ENCODE measurements around the gene FREM2.

The FREM2 gene

DNA sequence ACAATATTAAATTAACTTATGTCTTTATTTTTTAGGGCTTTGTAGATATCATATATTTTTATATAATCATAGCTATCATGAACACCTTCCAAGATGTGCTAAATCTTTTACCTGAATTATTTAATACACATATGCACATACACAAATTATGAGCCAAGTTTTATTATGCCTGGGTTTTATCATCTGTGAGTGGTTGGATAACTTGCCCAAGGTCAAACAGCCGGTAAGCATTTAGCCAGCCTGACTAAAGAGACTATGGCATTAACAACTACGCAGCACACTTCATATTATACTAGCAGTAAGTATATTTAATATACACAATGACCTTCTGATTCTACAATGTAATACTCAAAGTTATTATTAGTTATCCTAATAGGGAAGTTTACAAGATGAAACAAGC, 132.7 kb downstream of the FREM2 start (continued):
- TF ChIP-seq HIC1 (tag by site-specific recombination; IDR thresholded peaks at IDR 0.05) (no peak), BCL11A (tag by site-specific recombination; IDR thresholded peaks at IDR 0.05; ENCODE audit: low read depth) (no peak), ZNF404 (tag by site-specific recombination; IDR thresholded peaks at IDR 0.05) (no peak), ZNF549 (tag by site-specific recombination; IDR thresholded peaks at IDR 0.05) (no peak), ZNF426 (tag by site-specific recombination; IDR thresholded peaks at IDR 0.05) (no peak)
- TF ChIP-seq, protein P1, sequence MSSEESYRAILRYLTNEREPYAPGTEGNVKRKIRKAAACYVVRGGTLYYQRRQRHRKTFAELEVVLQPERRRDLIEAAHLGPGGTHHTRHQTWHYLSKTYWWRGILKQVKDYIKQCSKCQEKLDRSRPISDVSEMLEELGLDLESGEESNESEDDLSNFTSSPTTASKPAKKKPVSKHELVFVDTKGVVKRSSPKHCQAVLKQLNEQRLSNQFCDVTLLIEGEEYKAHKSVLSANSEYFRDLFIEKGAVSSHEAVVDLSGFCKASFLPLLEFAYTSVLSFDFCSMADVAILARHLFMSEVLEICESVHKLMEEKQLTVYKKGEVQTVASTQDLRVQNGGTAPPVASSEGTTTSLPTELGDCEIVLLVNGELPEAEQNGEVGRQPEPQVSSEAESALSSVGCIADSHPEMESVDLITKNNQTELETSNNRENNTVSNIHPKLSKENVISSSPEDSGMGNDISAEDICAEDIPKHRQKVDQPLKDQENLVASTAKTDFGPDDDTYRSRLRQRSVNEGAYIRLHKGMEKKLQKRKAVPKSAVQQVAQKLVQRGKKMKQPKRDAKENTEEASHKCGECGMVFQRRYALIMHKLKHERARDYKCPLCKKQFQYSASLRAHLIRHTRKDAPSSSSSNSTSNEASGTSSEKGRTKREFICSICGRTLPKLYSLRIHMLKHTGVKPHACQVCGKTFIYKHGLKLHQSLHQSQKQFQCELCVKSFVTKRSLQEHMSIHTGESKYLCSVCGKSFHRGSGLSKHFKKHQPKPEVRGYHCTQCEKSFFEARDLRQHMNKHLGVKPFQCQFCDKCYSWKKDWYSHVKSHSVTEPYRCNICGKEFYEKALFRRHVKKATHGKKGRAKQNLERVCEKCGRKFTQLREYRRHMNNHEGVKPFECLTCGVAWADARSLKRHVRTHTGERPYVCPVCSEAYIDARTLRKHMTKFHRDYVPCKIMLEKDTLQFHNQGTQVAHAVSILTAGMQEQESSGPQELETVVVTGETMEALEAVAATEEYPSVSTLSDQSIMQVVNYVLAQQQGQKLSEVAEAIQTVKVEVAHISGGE (tag by site-specific recombination; conservative IDR thresholded peaks at IDR 0.05; ENCODE audit: low read depth): no peak
- TF ChIP-seq, protein P2, sequence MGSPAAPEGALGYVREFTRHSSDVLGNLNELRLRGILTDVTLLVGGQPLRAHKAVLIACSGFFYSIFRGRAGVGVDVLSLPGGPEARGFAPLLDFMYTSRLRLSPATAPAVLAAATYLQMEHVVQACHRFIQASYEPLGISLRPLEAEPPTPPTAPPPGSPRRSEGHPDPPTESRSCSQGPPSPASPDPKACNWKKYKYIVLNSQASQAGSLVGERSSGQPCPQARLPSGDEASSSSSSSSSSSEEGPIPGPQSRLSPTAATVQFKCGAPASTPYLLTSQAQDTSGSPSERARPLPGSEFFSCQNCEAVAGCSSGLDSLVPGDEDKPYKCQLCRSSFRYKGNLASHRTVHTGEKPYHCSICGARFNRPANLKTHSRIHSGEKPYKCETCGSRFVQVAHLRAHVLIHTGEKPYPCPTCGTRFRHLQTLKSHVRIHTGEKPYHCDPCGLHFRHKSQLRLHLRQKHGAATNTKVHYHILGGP (tag by site-specific recombination; IDR thresholded peaks at IDR 0.05): no peak

- H3K9me3 ChIP-seq (ENCODE audit: control insufficient read depth, insufficient read depth, low read depth, low read length): no peaks in the 10 kb centered on the region
- no peak overlapping the region for H3K4me3 ChIP-seq (ENCODE audit: low read depth, low read length)
- CTCF ChIA-PET: no interaction called here
- no peaks in the 10 kb centered on the region for H3K36me3 ChIP-seq (ENCODE audit: control insufficient read depth in 2 of 2, insufficient read depth in 1 of 2, low read length in 2 of 2)
- H3K27ac ChIP-seq (ENCODE audit: extremely low read depth, low read depth, low read length): no peak overlapping the region
- TF ChIP-seq, protein P3, sequence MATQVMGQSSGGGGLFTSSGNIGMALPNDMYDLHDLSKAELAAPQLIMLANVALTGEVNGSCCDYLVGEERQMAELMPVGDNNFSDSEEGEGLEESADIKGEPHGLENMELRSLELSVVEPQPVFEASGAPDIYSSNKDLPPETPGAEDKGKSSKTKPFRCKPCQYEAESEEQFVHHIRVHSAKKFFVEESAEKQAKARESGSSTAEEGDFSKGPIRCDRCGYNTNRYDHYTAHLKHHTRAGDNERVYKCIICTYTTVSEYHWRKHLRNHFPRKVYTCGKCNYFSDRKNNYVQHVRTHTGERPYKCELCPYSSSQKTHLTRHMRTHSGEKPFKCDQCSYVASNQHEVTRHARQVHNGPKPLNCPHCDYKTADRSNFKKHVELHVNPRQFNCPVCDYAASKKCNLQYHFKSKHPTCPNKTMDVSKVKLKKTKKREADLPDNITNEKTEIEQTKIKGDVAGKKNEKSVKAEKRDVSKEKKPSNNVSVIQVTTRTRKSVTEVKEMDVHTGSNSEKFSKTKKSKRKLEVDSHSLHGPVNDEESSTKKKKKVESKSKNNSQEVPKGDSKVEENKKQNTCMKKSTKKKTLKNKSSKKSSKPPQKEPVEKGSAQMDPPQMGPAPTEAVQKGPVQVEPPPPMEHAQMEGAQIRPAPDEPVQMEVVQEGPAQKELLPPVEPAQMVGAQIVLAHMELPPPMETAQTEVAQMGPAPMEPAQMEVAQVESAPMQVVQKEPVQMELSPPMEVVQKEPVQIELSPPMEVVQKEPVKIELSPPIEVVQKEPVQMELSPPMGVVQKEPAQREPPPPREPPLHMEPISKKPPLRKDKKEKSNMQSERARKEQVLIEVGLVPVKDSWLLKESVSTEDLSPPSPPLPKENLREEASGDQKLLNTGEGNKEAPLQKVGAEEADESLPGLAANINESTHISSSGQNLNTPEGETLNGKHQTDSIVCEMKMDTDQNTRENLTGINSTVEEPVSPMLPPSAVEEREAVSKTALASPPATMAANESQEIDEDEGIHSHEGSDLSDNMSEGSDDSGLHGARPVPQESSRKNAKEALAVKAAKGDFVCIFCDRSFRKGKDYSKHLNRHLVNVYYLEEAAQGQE (tag by site-specific recombination; IDR thresholded peaks at IDR 0.05): no peak
- TF ChIP-seq ZNF335 (tag by site-specific recombination; conservative IDR thresholded peaks at IDR 0.05) (no peak), ZNF148 (tag by site-specific recombination; IDR thresholded peaks at IDR 0.05; ENCODE audit: borderline replicate concordance) (no peak), REPIN1 (tag by site-specific recombination; IDR thresholded peaks at IDR 0.05; ENCODE audit: low read depth) (no peak), ZNF248 (tag by site-specific recombination; IDR thresholded peaks at IDR 0.05) (no peak)
- TF ChIP-seq, protein P4, sequence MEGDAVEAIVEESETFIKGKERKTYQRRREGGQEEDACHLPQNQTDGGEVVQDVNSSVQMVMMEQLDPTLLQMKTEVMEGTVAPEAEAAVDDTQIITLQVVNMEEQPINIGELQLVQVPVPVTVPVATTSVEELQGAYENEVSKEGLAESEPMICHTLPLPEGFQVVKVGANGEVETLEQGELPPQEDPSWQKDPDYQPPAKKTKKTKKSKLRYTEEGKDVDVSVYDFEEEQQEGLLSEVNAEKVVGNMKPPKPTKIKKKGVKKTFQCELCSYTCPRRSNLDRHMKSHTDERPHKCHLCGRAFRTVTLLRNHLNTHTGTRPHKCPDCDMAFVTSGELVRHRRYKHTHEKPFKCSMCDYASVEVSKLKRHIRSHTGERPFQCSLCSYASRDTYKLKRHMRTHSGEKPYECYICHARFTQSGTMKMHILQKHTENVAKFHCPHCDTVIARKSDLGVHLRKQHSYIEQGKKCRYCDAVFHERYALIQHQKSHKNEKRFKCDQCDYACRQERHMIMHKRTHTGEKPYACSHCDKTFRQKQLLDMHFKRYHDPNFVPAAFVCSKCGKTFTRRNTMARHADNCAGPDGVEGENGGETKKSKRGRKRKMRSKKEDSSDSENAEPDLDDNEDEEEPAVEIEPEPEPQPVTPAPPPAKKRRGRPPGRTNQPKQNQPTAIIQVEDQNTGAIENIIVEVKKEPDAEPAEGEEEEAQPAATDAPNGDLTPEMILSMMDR (tag by site-specific recombination; IDR thresholded peaks at IDR 0.05): no peak
- H3K4me1 ChIP-seq (ENCODE audit: control insufficient read depth, insufficient read depth, low read length): no peaks in the 10 kb centered on the region
- POLR2A ChIA-PET: no interaction called here
Observed at GRCh38 chr13:38821770-38822551, 135.1 kb downstream of the FREM2 start.
